ENCODE results near the gene MBD6. TPM values are rescaled to one million over a fixed set of nuclear protein-coding genes. Genes with fewer than 3 reads are reported as not detected.
A peak's percentile ranks its signal among the peaks of the same experiment; 100 is the strongest.

Gene MBD6
- total and polyA plus RNA-seq, 2 of the 13 experiments (the other 11 are each of a cell fraction or from before 2014, with no cell fraction given): 4.1 to 5.9 TPM

DNA sequence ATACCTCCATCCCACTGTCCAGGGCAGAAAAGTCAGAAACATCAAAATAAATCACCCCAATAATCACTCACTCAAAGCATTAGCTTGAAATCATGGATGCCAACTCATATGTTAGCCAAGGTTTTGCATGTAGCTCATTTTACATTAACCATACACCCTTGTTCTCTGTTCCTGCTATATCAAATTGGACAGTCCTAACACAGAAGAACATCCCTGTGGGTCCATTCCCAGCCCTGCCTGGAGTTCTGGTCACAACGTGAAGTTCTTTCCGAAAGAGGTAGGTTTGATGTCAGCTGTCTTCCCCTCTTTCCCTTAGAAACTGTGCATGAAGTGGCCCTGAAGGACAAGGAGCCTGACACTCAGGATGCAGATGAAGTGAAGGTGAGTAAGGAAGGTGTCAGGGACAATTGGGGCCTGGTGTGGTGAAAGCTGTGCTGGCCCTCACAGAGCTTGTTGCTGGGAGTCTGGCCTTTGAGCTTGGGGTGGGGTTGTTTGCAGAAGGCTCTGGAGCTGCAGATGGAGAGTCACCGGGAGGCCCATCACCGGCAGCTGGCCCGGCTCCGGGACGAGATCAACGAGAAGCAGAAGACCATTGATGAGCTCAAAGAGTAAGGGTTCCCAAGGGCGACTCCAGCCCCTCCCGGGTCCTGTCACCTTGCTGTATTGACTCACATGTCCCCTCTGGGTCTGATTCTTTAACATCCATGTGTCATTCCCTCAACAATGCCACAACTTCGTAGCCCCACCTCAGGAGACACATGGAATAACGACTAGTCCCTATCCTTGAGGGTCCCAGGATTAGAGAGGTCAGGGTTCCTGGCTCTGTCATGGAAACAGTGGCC lies 53.4 kb downstream of the MBD6 start (continued):
- TF ChIP-seq PAX8 (CRISPR knock-in tag; IDR thresholded peaks at IDR 0.05; ENCODE audit: borderline replicate concordance) (0 out of 2 replicates have a peak, but pooled peaks have one; percentile 36), NFIB (CRISPR knock-in tag; IDR thresholded peaks at IDR 0.05; ENCODE audit: borderline replicate concordance) (no peak), MED13 (CRISPR knock-in tag; IDR thresholded peaks at IDR 0.05) (no peak), ATF7-NPFF (CRISPR knock-in tag; IDR thresholded peaks at IDR 0.05; ENCODE audit: low read depth) (no peak), ZBTB7B (CRISPR knock-in tag; IDR thresholded peaks at IDR 0.05) (peak; percentile 78), ZNF124 (CRISPR knock-in tag; IDR thresholded peaks at IDR 0.05) (0 out of 2 replicates have a peak, but pooled peaks have one; percentile 63), RFX1 (IDR thresholded peaks at IDR 0.05) (no peak), ZNF550 (CRISPR knock-in tag; IDR thresholded peaks at IDR 0.05; ENCODE audit: borderline replicate concordance) (no peak), RBM39 (IDR thresholded peaks at IDR 0.05; ENCODE audit: low read depth, low read length, poor library complexity, severe bottlenecking) (no peak), SMAD1 (CRISPR knock-in tag; IDR thresholded peaks at IDR 0.05; ENCODE audit: borderline replicate concordance, low read depth) (peak; percentile 62; the same call in 1 of the 2 replicates), FOSL2 (CRISPR knock-in tag; IDR thresholded peaks at IDR 0.05) (peak; percentile 64), JUND (CRISPR knock-in tag; IDR thresholded peaks at IDR 0.05) (0 out of 2 replicates have a peak, but pooled peaks have one; percentile 37), ZNF713 (CRISPR knock-in tag; IDR thresholded peaks at IDR 0.05) (no peak), ZNF781 (CRISPR knock-in tag; IDR thresholded peaks at IDR 0.05; ENCODE audit: borderline replicate concordance, not compliant biosample characterization) (peak; percentile 73), TBX2 (CRISPR knock-in tag; IDR thresholded peaks at IDR 0.05; ENCODE audit: borderline replicate concordance) (peak; percentile 96), ZNF747 (CRISPR knock-in tag; IDR thresholded peaks at IDR 0.05; ENCODE audit: borderline replicate concordance) (peak; percentile 52; the same call in 1 of the 2 replicates), HDAC1 (CRISPR knock-in tag; IDR thresholded peaks at IDR 0.05) (peak; percentile 73), ZNF558 (CRISPR knock-in tag; IDR thresholded peaks at IDR 0.05; ENCODE audit: borderline replicate concordance) (no peak), POLR2G (IDR thresholded peaks at IDR 0.05; ENCODE audit: low read depth, low read length) (peak; percentile 68), SRY (CRISPR knock-in tag; IDR thresholded peaks at IDR 0.05) (peak; percentile 83; the same call in 1 of the 2 replicates), GZF1 (CRISPR knock-in tag; IDR thresholded peaks at IDR 0.05) (0 out of 2 replicates have a peak, but pooled peaks have one; percentile 60)
- TF ChIP-seq, protein P1, sequence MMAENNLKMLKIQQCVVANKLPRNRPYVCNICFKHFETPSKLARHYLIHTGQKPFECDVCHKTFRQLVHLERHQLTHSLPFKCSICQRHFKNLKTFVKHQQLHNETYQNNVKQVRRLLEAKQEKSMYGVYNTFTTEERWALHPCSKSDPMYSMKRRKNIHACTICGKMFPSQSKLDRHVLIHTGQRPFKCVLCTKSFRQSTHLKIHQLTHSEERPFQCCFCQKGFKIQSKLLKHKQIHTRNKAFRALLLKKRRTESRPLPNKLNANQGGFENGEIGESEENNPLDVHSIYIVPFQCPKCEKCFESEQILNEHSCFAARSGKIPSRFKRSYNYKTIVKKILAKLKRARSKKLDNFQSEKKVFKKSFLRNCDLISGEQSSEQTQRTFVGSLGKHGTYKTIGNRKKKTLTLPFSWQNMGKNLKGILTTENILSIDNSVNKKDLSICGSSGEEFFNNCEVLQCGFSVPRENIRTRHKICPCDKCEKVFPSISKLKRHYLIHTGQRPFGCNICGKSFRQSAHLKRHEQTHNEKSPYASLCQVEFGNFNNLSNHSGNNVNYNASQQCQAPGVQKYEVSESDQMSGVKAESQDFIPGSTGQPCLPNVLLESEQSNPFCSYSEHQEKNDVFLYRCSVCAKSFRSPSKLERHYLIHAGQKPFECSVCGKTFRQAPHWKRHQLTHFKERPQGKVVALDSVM (CRISPR knock-in tag; IDR thresholded peaks at IDR 0.05): peak; percentile 58
- TF ChIP-seq, protein P2, sequence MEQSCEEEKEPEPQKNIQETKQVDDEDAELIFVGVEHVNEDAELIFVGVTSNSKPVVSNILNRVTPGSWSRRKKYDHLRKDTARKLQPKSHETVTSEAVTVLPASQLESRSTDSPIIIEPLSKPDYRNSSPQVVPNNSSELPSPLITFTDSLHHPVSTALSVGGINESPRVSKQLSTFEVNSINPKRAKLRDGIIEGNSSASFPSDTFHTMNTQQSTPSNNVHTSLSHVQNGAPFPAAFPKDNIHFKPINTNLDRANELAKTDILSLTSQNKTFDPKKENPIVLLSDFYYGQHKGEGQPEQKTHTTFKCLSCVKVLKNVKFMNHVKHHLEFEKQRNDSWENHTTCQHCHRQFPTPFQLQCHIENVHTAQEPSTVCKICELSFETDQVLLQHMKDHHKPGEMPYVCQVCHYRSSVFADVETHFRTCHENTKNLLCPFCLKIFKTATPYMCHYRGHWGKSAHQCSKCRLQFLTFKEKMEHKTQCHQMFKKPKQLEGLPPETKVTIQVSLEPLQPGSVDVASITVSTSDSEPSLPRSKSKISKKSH (CRISPR knock-in tag; IDR thresholded peaks at IDR 0.05; ENCODE audit: borderline replicate concordance): 0 out of 2 replicates have a peak, but pooled peaks have one; percentile 43
- TF ChIP-seq, protein P3, sequence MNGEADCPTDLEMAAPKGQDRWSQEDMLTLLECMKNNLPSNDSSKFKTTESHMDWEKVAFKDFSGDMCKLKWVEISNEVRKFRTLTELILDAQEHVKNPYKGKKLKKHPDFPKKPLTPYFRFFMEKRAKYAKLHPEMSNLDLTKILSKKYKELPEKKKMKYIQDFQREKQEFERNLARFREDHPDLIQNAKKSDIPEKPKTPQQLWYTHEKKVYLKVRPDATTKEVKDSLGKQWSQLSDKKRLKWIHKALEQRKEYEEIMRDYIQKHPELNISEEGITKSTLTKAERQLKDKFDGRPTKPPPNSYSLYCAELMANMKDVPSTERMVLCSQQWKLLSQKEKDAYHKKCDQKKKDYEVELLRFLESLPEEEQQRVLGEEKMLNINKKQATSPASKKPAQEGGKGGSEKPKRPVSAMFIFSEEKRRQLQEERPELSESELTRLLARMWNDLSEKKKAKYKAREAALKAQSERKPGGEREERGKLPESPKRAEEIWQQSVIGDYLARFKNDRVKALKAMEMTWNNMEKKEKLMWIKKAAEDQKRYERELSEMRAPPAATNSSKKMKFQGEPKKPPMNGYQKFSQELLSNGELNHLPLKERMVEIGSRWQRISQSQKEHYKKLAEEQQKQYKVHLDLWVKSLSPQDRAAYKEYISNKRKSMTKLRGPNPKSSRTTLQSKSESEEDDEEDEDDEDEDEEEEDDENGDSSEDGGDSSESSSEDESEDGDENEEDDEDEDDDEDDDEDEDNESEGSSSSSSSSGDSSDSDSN (CRISPR knock-in tag; IDR thresholded peaks at IDR 0.05): peak; percentile 79

Measured in HepG2 (cell line).